ENCODE data around the gene SELENON. TPM values are rescaled to one million over a fixed set of nuclear protein-coding genes. Genes with fewer than 3 reads are reported as not detected.

SELENON gene
- total and polyA plus RNA-seq, 3 experiments from 2014 or later: 4.6 to 11.7 (median 10.6) TPM

- H3K27ac Mint-ChIP-seq: peak overlapping the region in 2 of 8 donors; percentile 29 to 60
- Histone ChIP-seq H3K27me3 (ENCODE audit: insufficient read depth, low read length, poor library complexity, severe bottlenecking) (no peaks in the 10 kb centered on the region), H3K36me3 (ENCODE audit: insufficient read depth, low read length) (no peaks in the 10 kb centered on the region), H3K9me3 (ENCODE audit: low read length) (no peaks in the 10 kb centered on the region), H3K4me1 (ENCODE audit: insufficient read depth, low read length) (peaks cover 9% of the 10 kb centered on the region), H3K4me3 (ENCODE audit: low read length) (no peak overlapping the region), H3K27ac (ENCODE audit: low read depth, low read length) (no peak overlapping the region)
- no peak overlapping the region for H3K4me3 Mint-ChIP-seq
- H3K36me3 Mint-ChIP-seq: peaks cover 0 to 5% (median 0%) of the 10 kb centered on the region in 3 donors
- H3K27me3 Mint-ChIP-seq: no peaks in the 10 kb centered on the region
- ChIA-PET CTCF (interaction anchor here (1.1 kb wide), 1 partner anchor 13 kb away, joined by 3 read pairs; the partner anchor contains the start of gene PAQR7), POLR2A (no interaction called here)
- peaks cover 18 to 28% (median 26%) of the 10 kb centered on the region in 3 donors for H3K4me1 Mint-ChIP-seq
- H3K9me3 Mint-ChIP-seq: no peaks in the 10 kb centered on the region
- DNase-seq: no peak
These were observed 62.9 kb downstream of the SELENON start for GRCh38 chr1:25862785-25863485.

GRCh38 chr1:25863486-25864262 is 63.7 kb downstream of the SELENON start:
- Histone ChIP-seq H3K4me1 (ENCODE audit: insufficient read depth, low read length) (peaks cover 5% of the 10 kb centered on the region), H3K27ac (ENCODE audit: low read depth, low read length) (no peak overlapping the region), H3K4me3 (ENCODE audit: low read length) (no peak overlapping the region), H3K9me3 (ENCODE audit: low read length) (no peaks in the 10 kb centered on the region), H3K36me3 (ENCODE audit: insufficient read depth, low read length) (no peaks in the 10 kb centered on the region), H3K27me3 (ENCODE audit: insufficient read depth, low read length, poor library complexity, severe bottlenecking) (no peaks in the 10 kb centered on the region)
- Mint-ChIP-seq H3K9me3 (no peaks in the 10 kb centered on the region), H3K27me3 (no peaks in the 10 kb centered on the region), H3K27ac (no peak overlapping the region), H3K4me1 (peaks cover 16 to 22% (median 22%) of the 10 kb centered on the region in 3 donors), H3K4me3 (no peak overlapping the region), H3K36me3 (peaks cover 0 to 5% (median 0%) of the 10 kb centered on the region in 3 donors)
- ChIA-PET POLR2A (interaction anchor here (0.9 kb wide), 1 partner anchor 12 kb away, joined by 3 read pairs; no protein-coding TSS in a partner anchor), CTCF (interaction anchor here (1.1 kb wide), 1 partner anchor 12 kb away, joined by 3 read pairs; the partner anchor contains the start of gene PAQR7)
- DNase-seq: no peak

GRCh38 chr1:25864434-25864833 is 64.4 kb downstream of the SELENON start:
- H3K4me3 Mint-ChIP-seq: no peak overlapping the region
- POLR2A ChIA-PET: interaction anchor here (0.9 kb wide), 1 partner anchor 11 kb away, joined by 3 read pairs; no protein-coding TSS in a partner anchor
- Histone ChIP-seq H3K27me3 (ENCODE audit: insufficient read depth, low read length, poor library complexity, severe bottlenecking) (no peaks in the 10 kb centered on the region), H3K4me3 (ENCODE audit: low read length) (no peak overlapping the region), H3K9me3 (ENCODE audit: low read length) (no peaks in the 10 kb centered on the region), H3K36me3 (ENCODE audit: insufficient read depth, low read length) (no peaks in the 10 kb centered on the region), H3K27ac (ENCODE audit: low read depth, low read length) (no peak overlapping the region), H3K4me1 (ENCODE audit: insufficient read depth, low read length) (no peaks in the 10 kb centered on the region)
- CTCF ChIA-PET: no interaction called here
- no peaks in the 10 kb centered on the region for H3K27me3 Mint-ChIP-seq
- H3K36me3 Mint-ChIP-seq: peaks cover 0 to 4% (median 0%) of the 10 kb centered on the region in 3 donors
- H3K27ac Mint-ChIP-seq: no peak overlapping the region
- no peak for DNase-seq
- peaks cover 11 to 15% (median 15%) of the 10 kb centered on the region in 3 donors for H3K4me1 Mint-ChIP-seq
- no peaks in the 10 kb centered on the region for H3K9me3 Mint-ChIP-seq

- no peaks in the 10 kb centered on the region for H3K27me3 ChIP-seq (ENCODE audit: insufficient read depth, low read length, poor library complexity, severe bottlenecking)
- Mint-ChIP-seq H3K36me3 (no peaks in the 10 kb centered on the region), H3K4me3 (no peak overlapping the region), H3K4me1 (peaks cover 2 to 4% (median 3%) of the 10 kb centered on the region in 3 donors), H3K27ac (no peak overlapping the region), H3K27me3 (no peaks in the 10 kb centered on the region), H3K9me3 (no peaks in the 10 kb centered on the region)
- H3K36me3 ChIP-seq (ENCODE audit: insufficient read depth, low read length): no peaks in the 10 kb centered on the region
- H3K9me3 ChIP-seq (ENCODE audit: low read length): no peaks in the 10 kb centered on the region
- H3K4me1 ChIP-seq (ENCODE audit: insufficient read depth, low read length): no peaks in the 10 kb centered on the region
- H3K4me3 ChIP-seq (ENCODE audit: low read length): no peak overlapping the region
- no peak for DNase-seq
- CTCF ChIA-PET: no interaction called here
- H3K27ac ChIP-seq (ENCODE audit: low read depth, low read length): no peak overlapping the region
- POLR2A ChIA-PET: no interaction called here
These were observed 66.3 kb downstream of the SELENON start for GRCh38 chr1:25866288-25866687.

GRCh38 chr1:25867210-25867991 is 67.4 kb downstream of the SELENON start:
- Histone ChIP-seq H3K4me1 (ENCODE audit: insufficient read depth, low read length) (no peaks in the 10 kb centered on the region), H3K36me3 (ENCODE audit: insufficient read depth, low read length) (no peaks in the 10 kb centered on the region), H3K27me3 (ENCODE audit: insufficient read depth, low read length, poor library complexity, severe bottlenecking) (no peaks in the 10 kb centered on the region), H3K4me3 (ENCODE audit: low read length) (no peak overlapping the region), H3K27ac (ENCODE audit: low read depth, low read length) (no peak overlapping the region), H3K9me3 (ENCODE audit: low read length) (no peaks in the 10 kb centered on the region)
- POLR2A ChIA-PET: no interaction called here
- CTCF ChIA-PET: no interaction called here
- no peaks in the 10 kb centered on the region for H3K4me1 Mint-ChIP-seq
- no peaks in the 10 kb centered on the region for H3K27me3 Mint-ChIP-seq
- no peak for DNase-seq
- H3K36me3 Mint-ChIP-seq: no peaks in the 10 kb centered on the region
- no peak overlapping the region for H3K4me3 Mint-ChIP-seq
- peak overlapping the region in 1 of 8 donors; percentile 43 for H3K27ac Mint-ChIP-seq
- no peaks in the 10 kb centered on the region for H3K9me3 Mint-ChIP-seq

Other genes with a start within 250 kb of the SELENON start
- 1 to 10 TPM; 2.8 to 3.6 TPM for gene MAN1C1, start 183.4 kb upstream of the SELENON start, total RNA-seq
- 5.6 TPM for gene MAN1C1, start 183.4 kb upstream of the SELENON start, polyA plus RNA-seq
- gene MTFR1L, start 19.8 kb downstream of the SELENON start, total RNA-seq: 10 to 100 TPM; 30.2 to 33.5 TPM
- gene MTFR1L, start 19.8 kb downstream of the SELENON start, polyA plus RNA-seq: 29.7 TPM
- 1 to 10 TPM; 7.3 to 7.4 TPM for gene AUNIP, start 59.3 kb downstream of the SELENON start, total RNA-seq
- gene AUNIP, start 59.3 kb downstream of the SELENON start, polyA plus RNA-seq: not detected
- gene PAQR7, start 75.5 kb downstream of the SELENON start, total RNA-seq: 1 to 10 TPM; 7.9 to 8.1 TPM
- 0.09 TPM for gene PAQR7, start 75.5 kb downstream of the SELENON start, polyA plus RNA-seq
- gene STMN1, start 106.2 kb downstream of the SELENON start, total RNA-seq: 100 to 1,000 TPM; 306 to 325 TPM
- gene STMN1, start 106.2 kb downstream of the SELENON start, polyA plus RNA-seq: 88.7 TPM
- gene PAFAH2, start 197.9 kb downstream of the SELENON start, total RNA-seq: 10 to 100 TPM; 11.8 to 12.1 TPM
- 28.6 TPM for gene PAFAH2, start 197.9 kb downstream of the SELENON start, polyA plus RNA-seq
- not detected for gene EXTL1, start 221.6 kb downstream of the SELENON start, total RNA-seq
- gene EXTL1, start 221.6 kb downstream of the SELENON start, polyA plus RNA-seq: not detected
- gene SLC30A2, start 245.9 kb downstream of the SELENON start, total RNA-seq: not detected
- not detected for gene SLC30A2, start 245.9 kb downstream of the SELENON start, polyA plus RNA-seq